H1 (cell line): ENCODE data around the gene PRC1. TPM values are rescaled to one million over a fixed set of nuclear protein-coding genes. Genes with fewer than 3 reads are reported as not detected.

ENCODE experiments used
- CTCF ChIA-PET: fragments of 300-600 bp; sonication (Branson Sonifier 250); formaldehyde crosslinking; loops from one replicate; lab custom pipeline; 2021; ENCODE audit not compliant: partially characterized antibody; lab: Charles Lee
- POLR2A ChIA-PET: fragments of 300-600 bp; sonication (Branson Sonifier 250); formaldehyde crosslinking; loops from one replicate; lab custom pipeline; 2021; ENCODE audit warnings: inconsistent platforms; ENCODE audit not compliant: partially characterized antibody; lab: Charles Lee
- DNase-seq, 2 experiments: peaks; one replicate each; pipeline versions ENCODE4 v3.0.0 to v3.0.0-alpha.2; 2010 to 2022; ENCODE audit warnings: low spot score in 2 of 2, low read depth in 1 of 2, mixed read lengths in 1 of 2
- FAIRE-seq: peaks from 2 replicates; lab custom pipeline; 2011; peaks lifted over from hg19 to GRCh38; lab: Jason Lieb, UNC
- H2AFZ ChIP-seq: 2 replicates; pipeline ENCODE4 v1.8.1; 2012; ENCODE audit warnings: low read length, inconsistent platforms
- H2AK5ac ChIP-seq: 2 replicates; pipeline ENCODE4 v1.6.1; 2013; ENCODE audit warnings: low read depth, low read length
- H2BK120ac ChIP-seq: replicated peaks from 2 replicates; pipeline ENCODE3; 2013; ENCODE audit warnings: low read depth, low read length, inconsistent platforms
- H2BK12ac ChIP-seq: 2 replicates; pipeline ENCODE4 v1.6.1; 2013; ENCODE audit warnings: low read depth, low read length
- H2BK15ac ChIP-seq: 2 replicates; pipeline ENCODE4 v1.6.1; 2013; ENCODE audit warnings: low read length
- H2BK20ac ChIP-seq: 2 replicates; pipeline ENCODE4 v1.6.1; 2013; ENCODE audit warnings: low read length
- H2BK5ac ChIP-seq: 2 replicates; pipeline ENCODE4 v1.6.1; 2013; ENCODE audit warnings: low read depth, low read length
- H3K14ac ChIP-seq: 2 replicates; pipeline ENCODE4 v1.6.1; 2013; ENCODE audit warnings: inconsistent platforms; ENCODE audit not compliant: insufficient read length
- H3K18ac ChIP-seq: 2 replicates; pipeline ENCODE4 v1.6.1; 2013; ENCODE audit warnings: low read length; ENCODE audit errors: extremely low read depth
- H3K23ac ChIP-seq: 2 replicates; pipeline ENCODE4 v1.6.1; 2013; ENCODE audit warnings: inconsistent platforms; ENCODE audit not compliant: insufficient read length
- H3K23me2 ChIP-seq: 2 replicates; pipeline ENCODE4 v1.6.1; 2013; ENCODE audit warnings: low read depth, low read length
- H3K27ac ChIP-seq: 2 replicates; pipeline ENCODE4 v1.6.1; 2011; ENCODE audit warnings: low read depth, low read length, inconsistent platforms
- H3K27me3 ChIP-seq, 4 experiments: replicated peaks in 1 of 4; 1 replicate in 1 of 4; 2 replicates in 3 of 4; pipeline versions ENCODE4 v1.6.1 to v1.8.1; 2011 to 2013; ENCODE audit warnings: low read length in 3 of 4, mild to moderate bottlenecking in 3 of 4, inconsistent platforms in 2 of 4, mixed read lengths in 2 of 4, moderate library complexity in 1 of 4; ENCODE audit not compliant: control insufficient read depth in 3 of 4, insufficient read depth in 3 of 4; ENCODE audit errors: extremely low read depth in 1 of 4
- H3K36me3 ChIP-seq, 4 experiments: 2 replicates each; pipeline versions ENCODE4 v1.6.1 to v1.8.1; 2011 to 2013; ENCODE audit warnings: mild to moderate bottlenecking in 4 of 4, low read length in 3 of 4, moderate library complexity in 2 of 4, control low read depth in 1 of 4, inconsistent platforms in 1 of 4; ENCODE audit not compliant: insufficient read depth in 4 of 4, control insufficient read depth in 2 of 4
- H3K4ac ChIP-seq: replicated peaks from 2 replicates; pipeline ENCODE3; 2013; ENCODE audit warnings: low read length, low read depth, mixed read lengths, inconsistent platforms; ENCODE audit not compliant: insufficient read length
- H3K4me1 ChIP-seq, 4 experiments: replicated peaks in 1 of 4; 1 replicate in 1 of 4; 2 replicates in 3 of 4; pipeline versions ENCODE4 v1.6.1 to v1.8.1; 2011 to 2013; ENCODE audit warnings: low read length in 3 of 4, inconsistent platforms in 2 of 4, mixed read lengths in 1 of 4; ENCODE audit not compliant: insufficient read depth in 4 of 4, control insufficient read depth in 3 of 4
- H3K4me2 ChIP-seq, 2 experiments: 2 replicates each; pipeline versions ENCODE4 v1.6.1 to v1.8.1; 2011 to 2013; ENCODE audit warnings: low read depth in 2 of 2, low read length in 2 of 2, control low read depth in 1 of 2, inconsistent platforms in 1 of 2, mild to moderate bottlenecking in 1 of 2; ENCODE audit not compliant: insufficient read depth in 1 of 2
- H3K4me3 ChIP-seq, 4 experiments: fragments of 200-600, 300-600 bp in 1 of 4; sonication (generic), shearing (Covaris generic), sonication (Bioruptor Twin) in 1 of 4; 2 replicates each; pipeline versions ENCODE4 v1.5.1 to v1.8.1; 2011 to 2016; ENCODE audit warnings: low read length in 4 of 4, low read depth in 3 of 4, control low read depth in 2 of 4, inconsistent platforms in 2 of 4, mild to moderate bottlenecking in 2 of 4, mixed read lengths in 1 of 4, moderate library complexity in 1 of 4; ENCODE audit not compliant: insufficient read depth in 2 of 4; ENCODE audit errors: extremely low read depth in 1 of 4
- H3K56ac ChIP-seq: replicated peaks from 2 replicates; pipeline ENCODE3; 2013; ENCODE audit warnings: low read depth, mild to moderate bottlenecking, mixed read lengths, low read length, inconsistent platforms; ENCODE audit not compliant: insufficient read length
- H3K79me1 ChIP-seq: 2 replicates; pipeline ENCODE4 v1.6.1; 2013; ENCODE audit warnings: low read depth, low read length, control low read depth
- H3K79me2 ChIP-seq, 2 experiments: 2 replicates each; pipeline versions ENCODE4 v1.6.1 to v1.8.1; 2012 to 2013; ENCODE audit warnings: low read length in 2 of 2, mild to moderate bottlenecking in 2 of 2, inconsistent platforms in 1 of 2; ENCODE audit not compliant: insufficient read depth in 2 of 2, control insufficient read depth in 1 of 2
- H3K9ac ChIP-seq, 4 experiments: replicated peaks in 1 of 4; 1 replicate in 1 of 4; 2 replicates in 3 of 4; pipeline versions ENCODE4 v1.6.1 to v1.8.1; 2011 to 2013; ENCODE audit warnings: low read depth in 3 of 4, low read length in 3 of 4, control low read depth in 2 of 4, mild to moderate bottlenecking in 2 of 4, moderate library complexity in 2 of 4, inconsistent platforms in 1 of 4; ENCODE audit errors: extremely low read depth in 1 of 4
- H3K9me3 ChIP-seq, 2 experiments: 2 replicates each; pipeline versions ENCODE4 v1.6.1 to v1.8.1; 2012 to 2013; ENCODE audit warnings: mild to moderate bottlenecking in 2 of 2, moderate library complexity in 2 of 2, control low read depth in 1 of 2, inconsistent platforms in 1 of 2, low read depth in 1 of 2, low read length in 1 of 2, mixed read lengths in 1 of 2; ENCODE audit not compliant: insufficient read depth in 2 of 2
- H4K20me1 ChIP-seq, 2 experiments: replicated peaks in 1 of 2; 2 replicates each; pipeline versions ENCODE3 to v1.8.1; 2011 to 2013; ENCODE audit warnings: inconsistent platforms in 2 of 2, low read length in 2 of 2, mild to moderate bottlenecking in 1 of 2; ENCODE audit not compliant: insufficient read depth in 2 of 2, control insufficient read depth in 1 of 2
- H4K5ac ChIP-seq: 2 replicates; pipeline ENCODE4 v1.6.1; 2013; ENCODE audit warnings: low read length, low read depth, mixed read lengths, inconsistent platforms; ENCODE audit not compliant: insufficient read length
- H4K8ac ChIP-seq: 2 replicates; pipeline ENCODE4 v1.8.0; 2013; ENCODE audit warnings: mild to moderate bottlenecking, moderate library complexity, low read length, inconsistent platforms; ENCODE audit not compliant: insufficient read depth; ENCODE audit errors: extremely low read depth
- H4K91ac ChIP-seq: replicated peaks from 2 replicates; pipeline ENCODE3; 2013; ENCODE audit warnings: low read length, mixed read lengths, inconsistent platforms; ENCODE audit not compliant: insufficient read length
- CBX8 ChIP-seq: fragments of 300-800, 300-1000 bp; sonication (generic); IDR thresholded peaks from 2 replicates; pipeline ENCODE4 v1.7.1; 2016; ENCODE audit warnings: low read depth, low read length, borderline replicate concordance
- CHD2 ChIP-seq: IDR thresholded peaks from 2 replicates; pipeline ENCODE4 v1.6.1; 2012; ENCODE audit warnings: low read length, improper control_type of control experiment
- JUND ChIP-seq: IDR thresholded peaks from 2 replicates; pipeline ENCODE4 v1.6.1; 2011; ENCODE audit warnings: mild to moderate bottlenecking, improper control_type of control experiment, low read length
- MAFK ChIP-seq: IDR thresholded peaks from 2 replicates; pipeline ENCODE4 v1.6.1; 2012; ENCODE audit warnings: low read depth, mild to moderate bottlenecking, improper control_type of control experiment, low read length
- NANOG ChIP-seq: IDR thresholded peaks from 2 replicates; pipeline ENCODE4 v1.6.1; 2011; ENCODE audit warnings: low read length, low read depth, mild to moderate bottlenecking, inconsistent platforms; ENCODE audit not compliant: insufficient read depth, poor library complexity, severe bottlenecking
- PHF8 ChIP-seq: fragments of 200-600 bp; sonication (generic); conservative IDR thresholded peaks from 2 replicates; pipeline ENCODE4 v1.7.1; 2012; ENCODE audit warnings: low read depth, mild to moderate bottlenecking, inconsistent platforms, low read length, moderate library complexity
- POLR2AphosphoS5 ChIP-seq: IDR thresholded peaks from 2 replicates; pipeline ENCODE4 v1.6.1; 2011; ENCODE audit warnings: low read depth, low read length
- RAD21 ChIP-seq, 2 experiments: IDR thresholded peaks in 1 of 2; conservative IDR thresholded peaks in 1 of 2; 2 replicates each; pipeline ENCODE4 v1.6.1; 2011; ENCODE audit warnings: low read depth in 2 of 2, low read length in 2 of 2, improper control_type of control experiment in 1 of 2, inconsistent platforms in 1 of 2, mild to moderate bottlenecking in 1 of 2, moderate library complexity in 1 of 2
- RNF2 ChIP-seq: fragments of 200-900, 300-1000 bp; sonication (generic); IDR thresholded peaks from 2 replicates; pipeline ENCODE4 v1.7.1; 2016; ENCODE audit warnings: borderline replicate concordance, low read depth, mild to moderate bottlenecking, antibody characterized with exemption, low read length; ENCODE audit not compliant: poor library complexity, severe bottlenecking; ENCODE audit errors: missing control alignments
- RXRA ChIP-seq: IDR thresholded peaks from 2 replicates; pipeline ENCODE4 v1.6.1; 2011; ENCODE audit warnings: low read depth, mild to moderate bottlenecking, low read length, moderate library complexity; ENCODE audit not compliant: insufficient read depth
- SIN3A ChIP-seq, 2 experiments: IDR thresholded peaks in 1 of 2; conservative IDR thresholded peaks in 1 of 2; 2 replicates each; pipeline ENCODE4 v1.6.1; 2011 to 2012; ENCODE audit warnings: low read length in 2 of 2, improper control_type of control experiment in 1 of 2, low read depth in 1 of 2, mild to moderate bottlenecking in 1 of 2
- WGBS, 2 experiments: shearing (Covaris generic) in 1 of 2; methylation state at CpG; one replicate each; pipeline versions ENCODE4 v1.1.6 to v1.1.7; 2013 to 2015; ENCODE audit warnings: low lambda C conversion rate in 2 of 2, mixed read lengths in 2 of 2, inconsistent platforms in 1 of 2, low coverage in 1 of 2, missing lambda C conversion rate in 1 of 2; ENCODE audit not compliant: insufficient replicate concordance in 2 of 2, insufficient coverage in 1 of 2, insufficient read length in 1 of 2; ENCODE audit errors: extremely low coverage in 1 of 2, missing lambda C conversion rate in 1 of 2; 5-methylcytosine and 5-hydroxymethylcytosine counted together
- polyA plus RNA-seq, 7 experiments: library from polyadenylated mRNA; depleted of rRNA in 3 of 7; stranded (reverse) in 5 of 7; unstranded in 2 of 7; fragments of >200 nt in 5 of 7; fragments of 200-250 nt in 2 of 7; gene quantifications; 1 replicate in 5 of 7; 2 replicates in 1 of 7; 4 replicates in 1 of 7; pipeline versions ENCODE4 v1.2.1 to v1.2.3, GENCODE V29; 2011 to 2013; ENCODE audit warnings: missing spikeins in 2 of 7, mixed read lengths in 2 of 7
- total RNA-seq: library from RNA; stranded (reverse); fragmentation: NEBNext Ultra II Directional; extraction: Animal tissue kit (Norgen Biotek cat#: 25700); gene quantifications from 2 replicates; pipeline ENCODE4 v1.2.1, GENCODE V29; 2021

The PRC1 gene
- total and polyA plus RNA-seq, 2 of the 8 experiments (the other 6 are each of a cell fraction or from before 2014, with no cell fraction given) = 90.7 to 181 TPM

DNA sequence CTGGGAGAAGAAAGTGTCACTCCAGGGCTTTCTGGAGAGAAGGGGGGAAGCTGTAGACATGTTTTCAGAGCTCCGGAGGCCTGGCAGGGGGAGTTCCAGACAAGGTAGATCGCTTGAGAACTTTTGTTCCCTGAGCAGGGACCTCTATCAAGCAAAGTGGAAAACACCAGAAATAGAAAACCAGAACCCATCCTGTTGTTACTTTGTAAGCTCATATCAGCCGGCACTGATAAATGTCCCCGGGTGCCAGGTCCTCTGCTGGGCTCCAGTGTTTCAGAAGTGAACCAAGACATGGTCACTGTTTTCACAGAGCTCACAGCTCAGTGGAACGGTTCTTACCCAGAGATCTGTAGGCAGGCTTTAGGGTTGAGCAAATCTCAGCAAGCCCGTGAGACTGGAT lies 75.5 kb downstream of the PRC1 start:
- Histone ChIP-seq H3K9ac (no peak overlapping the region), H2AK5ac (no peak overlapping the region), H4K20me1 (peaks cover 0 to 3% of the 10 kb centered on the region in 2 experiments), H4K5ac (no peak overlapping the region), H3K27ac (no peak overlapping the region), H2BK120ac (no peak overlapping the region), H3K79me1 (no peaks in the 10 kb centered on the region), H3K79me2 (no peaks in the 10 kb centered on the region), H3K23ac (no peak overlapping the region), H3K4ac (no peak overlapping the region), H3K23me2 (no peaks in the 10 kb centered on the region), H2BK5ac (no peak overlapping the region), H2BK20ac (no peak overlapping the region), H3K56ac (no peak overlapping the region), H2AFZ (no peak overlapping the region), H3K4me3 (no peak overlapping the region), H3K36me3 (no peaks in the 10 kb centered on the region; a peak in 2 of 8 replicates), H3K14ac (no peak overlapping the region), H4K91ac (no peak overlapping the region), H2BK12ac (no peak overlapping the region), H2BK15ac (no peak overlapping the region), H3K4me1 (peaks cover 0 to 2% (median 0%) of the 10 kb centered on the region in 4 experiments; a peak in 2 of 7 replicates), H4K8ac (no peak overlapping the region), H3K27me3 (no peaks in the 10 kb centered on the region; a peak in 1 of 7 replicates), H3K4me2 (no peak overlapping the region), H3K9me3 (no peaks in the 10 kb centered on the region), H3K18ac (no peak overlapping the region)
- 90% methylated on average over 6 of the region's 6 CpGs; no CpG with 5 or more reads in 1 of the 2 experiments for WGBS, 2 experiments
- POLR2A ChIA-PET = interaction anchor here (0.7 to 1.4 kb wide), 4 partner anchors 12 to 16 kb away, joined by 3 to 6 read pairs (median 3); partner anchors contain the start of genes MAN2A2 and UNC45A
- FAIRE-seq (no peak), DNase-seq (no peak)
- CTCF ChIA-PET = interaction anchor here (0.6 to 6.8 kb wide), 5 partner anchors 8 to 32 kb away, joined by 3 to 87 read pairs (median 5); partner anchors contain the start of genes HDDC3 and UNC45A
- TF ChIP-seq SIN3A (conservative IDR thresholded peaks at IDR 0.05 in 1 of 2, IDR thresholded peaks at IDR 0.05 in 1 of 2; ENCODE audit: low read depth in 1 of 2, low read length in 2 of 2) (no peak), RNF2 (no peak), JUND (no peak), POLR2AphosphoS5 (no peak), RAD21 (IDR thresholded peaks at IDR 0.05 in 1 of 2, conservative IDR thresholded peaks at IDR 0.05 in 1 of 2; ENCODE audit: low read depth in 2 of 2, low read length in 2 of 2) (no peak), NANOG (no peak), PHF8 (no peak), MAFK (no peak), RXRA (no peak), CHD2 (no peak), CBX8 (no peak)
